Spleen (tissue), 11 donors: ENCODE measurements around the gene DDX52. TPM values are rescaled to one million over a fixed set of nuclear protein-coding genes. Genes with fewer than 3 reads are reported as not detected.

Experiments
- DNase-seq: peaks from one replicate; pipeline ENCODE4 v3.0.0-alpha.2; 2020
- H3K27ac ChIP-seq, 8 donors: fragments of 200-600 bp; sonication (generic) in 7 of 8; 1 replicate in 4 of 8; 2 replicates in 4 of 8; pipeline versions ENCODE4 v1.5.0 to v1.8.0; 2016 to 2021; ENCODE audit warnings: inconsistent platforms in 4 of 8, mild to moderate bottlenecking in 4 of 8, moderate library complexity in 1 of 8
- H3K27me3 ChIP-seq, 7 donors: fragments of 200-600 bp; sonication (generic) in 6 of 7; replicated peaks in 1 of 7; 1 replicate in 4 of 7; 2 replicates in 3 of 7; pipeline versions ENCODE4 v1.5.0 to v1.8.0; 2016 to 2021; ENCODE audit warnings: inconsistent platforms in 3 of 7, mild to moderate bottlenecking in 1 of 7
- H3K36me3 ChIP-seq, 6 donors: fragments of 200-600 bp; sonication (generic) in 5 of 6; 1 replicate in 4 of 6; 2 replicates in 2 of 6; pipeline versions ENCODE4 v1.5.0 to v1.8.0; 2016 to 2021; ENCODE audit warnings: inconsistent platforms in 2 of 6
- H3K4me1 ChIP-seq, 6 donors: fragments of 200-600 bp; sonication (generic) in 5 of 6; 1 replicate in 3 of 6; 2 replicates in 3 of 6; pipeline versions ENCODE4 v1.5.0 to v1.8.0; 2016 to 2021; ENCODE audit warnings: inconsistent platforms in 3 of 6
- H3K4me3 ChIP-seq, 8 donors: fragments of 200-600 bp; sonication (generic) in 7 of 8; 1 replicate in 4 of 8; 2 replicates in 4 of 8; pipeline versions ENCODE4 v1.5.0 to v1.8.0; 2016 to 2021; ENCODE audit warnings: inconsistent platforms in 4 of 8, mild to moderate bottlenecking in 4 of 8, moderate library complexity in 2 of 8
- H3K9me3 ChIP-seq, 8 donors: fragments of 200-600 bp; sonication (generic) in 7 of 8; 1 replicate in 4 of 8; 2 replicates in 4 of 8; pipeline versions ENCODE4 v1.5.0 to v1.8.0; 2016 to 2021; ENCODE audit warnings: inconsistent platforms in 4 of 8
- CTCF ChIP-seq, 11 experiments: fragments of 200-600 bp in 7 of 11; fragments of 450-650 bp in 4 of 11; sonication (generic) in 4 of 11; IDR thresholded peaks in 8 of 11; conservative IDR thresholded peaks in 3 of 11; 1 replicate in 7 of 11; 2 replicates in 4 of 11; pipeline versions ENCODE4 v1.4.0 to v1.8.0; 2016 to 2021; ENCODE audit warnings: antibody characterized with exemption in 11 of 11, inconsistent platforms in 4 of 11, mild to moderate bottlenecking in 1 of 11
- POLR2A ChIP-seq, 3 donors: fragments of 450-650 bp; IDR thresholded peaks; one replicate each; pipeline ENCODE4 v1.5.1; 2017; ENCODE audit warnings: antibody characterized with exemption in 3 of 3, mild to moderate bottlenecking in 1 of 3
- POLR2AphosphoS5 ChIP-seq, 3 donors: sonication (generic); formaldehyde crosslinking; IDR thresholded peaks; one replicate each; pipeline ENCODE4 v1.5.1; 2017; ENCODE audit warnings: antibody characterized with exemption in 3 of 3
- WGBS, 5 donors: extraction: QIAGEN DNeasy Blood & Tissue Kit in 3 of 5; methylation state at CpG; one replicate each; pipeline versions ENCODE4 v1.1.5 to v1.1.7; 2013 to 2018; 5-methylcytosine and 5-hydroxymethylcytosine counted together
- intact Hi-C: fragments of 100-400 bp; cut with DNase I; formaldehyde crosslinking; loops from one replicate; pipeline ENCODE4 v1.15.0; 2023; ENCODE audit warnings: low total_unique reads
- polyA plus RNA-seq, 3 donors: library from polyadenylated mRNA; stranded (reverse); fragments of 200-250 nt; gene quantifications; one replicate each; pipeline ENCODE4 v1.2.1, GENCODE V29; 2013
- total RNA-seq, 7 donors: library from RNA; depleted of rRNA in 3 of 7; stranded (reverse); fragments of >200 nt in 3 of 7; fragmentation: NEBNext Ultra II Directional in 4 of 7; extraction: Animal tissue kit (Norgen Biotek cat#: 25700) in 4 of 7; gene quantifications; one replicate each; pipeline versions ENCODE4 v1.1.0 to v1.2.1, GENCODE V29; 2016 to 2021
- donor health status: healthy with polysubstance abuse.
- donor health status: DM: no; HTN: no; CAD: no; lungs with moderate emphysema.
- donor health status: DM: no; HTN: no; CAD: no.
- donor health status: Bipolar disorder and iron deficiency.
- donor health status: healthy.
- donor health status: DM: no; HTN: no; CAD: no.
- donor health status: DM: yes; HTN: yes; CAD: no.

The DDX52 gene
- total and polyA plus RNA-seq, 10 donors, result 7.8 to 28.1 (median 19.7) TPM

- Histone ChIP-seq H3K27ac (no peak overlapping the region), H3K4me3 (no peak overlapping the region), H3K4me1 (peaks cover 0 to 7% (median 0%) of the 10 kb centered on the region in 6 donors), H3K9me3 (no peaks in the 10 kb centered on the region), H3K36me3 (no peaks in the 10 kb centered on the region), H3K27me3 (peaks cover 0 to 56% (median 0%) of the 10 kb centered on the region in 7 donors)
- TF ChIP-seq POLR2A (IDR thresholded peaks at IDR 0.05) (no peak), POLR2AphosphoS5 (IDR thresholded peaks at IDR 0.05) (no peak), CTCF (IDR thresholded peaks at IDR 0.05 in 8 of 11, conservative IDR thresholded peaks at IDR 0.05 in 3 of 11) (no peak)
- intact Hi-C loops, result no loop called here
- 58 to 83% (median 73%) methylated on average over 2 of the region's 2 CpGs for WGBS, 5 donors
- DNase-seq, result no peak
Measured at GRCh38 chr17:37651849-37652248, 8.6 kb upstream of the DDX52 start.

GRCh38 chr17:37650419-37651003 is 7.3 kb upstream of the DDX52 start:
- no peak for DNase-seq
- TF ChIP-seq POLR2A (IDR thresholded peaks at IDR 0.05) (no peak), POLR2AphosphoS5 (IDR thresholded peaks at IDR 0.05) (no peak), CTCF (IDR thresholded peaks at IDR 0.05 in 8 of 11, conservative IDR thresholded peaks at IDR 0.05 in 3 of 11) (no peak)
- no peaks in the 10 kb centered on the region for H3K36me3 ChIP-seq
- 56 to 64% (median 56%) methylated on average over 6 of the region's 6 CpGs for WGBS, 5 donors
- intact Hi-C loops, result no loop called here
- H3K27ac ChIP-seq, result no peak overlapping the region
- peaks cover 0 to 7% (median 0%) of the 10 kb centered on the region in 6 donors for H3K4me1 ChIP-seq
- H3K27me3 ChIP-seq, result peaks cover 0 to 68% (median 2%) of the 10 kb centered on the region in 7 donors
- no peaks in the 10 kb centered on the region for H3K9me3 ChIP-seq
- H3K4me3 ChIP-seq, result no peak overlapping the region

- Histone ChIP-seq H3K36me3 (no peaks in the 10 kb centered on the region), H3K27ac (peak overlapping the region in 3 of 8 donors; percentile 16 to 24 (median 18)), H3K27me3 (peaks cover 0 to 86% (median 2%) of the 10 kb centered on the region in 7 donors), H3K9me3 (no peaks in the 10 kb centered on the region), H3K4me1 (peaks cover 0 to 15% (median 4%) of the 10 kb centered on the region in 6 donors), H3K4me3 (no peak overlapping the region)
- WGBS, 5 donors, result 24 to 46% (median 42%) methylated on average over 2 of the region's 2 CpGs
- DNase-seq, result no peak
- TF ChIP-seq POLR2A (IDR thresholded peaks at IDR 0.05) (no peak), POLR2AphosphoS5 (IDR thresholded peaks at IDR 0.05) (no peak), CTCF (IDR thresholded peaks at IDR 0.05 in 8 of 11, conservative IDR thresholded peaks at IDR 0.05 in 3 of 11) (no peak)
- intact Hi-C loops, result no loop called here
Measured at GRCh38 chr17:37648555-37648954, 5.3 kb upstream of the DDX52 start.

- Histone ChIP-seq H3K36me3 (no peaks in the 10 kb centered on the region), H3K4me1 (peaks cover 0 to 22% (median 5%) of the 10 kb centered on the region in 6 donors), H3K27ac (no peak overlapping the region), H3K27me3 (peaks cover 0 to 80% (median 2%) of the 10 kb centered on the region in 7 donors), H3K4me3 (no peak overlapping the region), H3K9me3 (no peaks in the 10 kb centered on the region)
- intact Hi-C loops, result no loop called here
- no peak for TF ChIP-seq CTCF (IDR thresholded peaks at IDR 0.05 in 8 of 11, conservative IDR thresholded peaks at IDR 0.05 in 3 of 11)
- no peak for TF ChIP-seq POLR2AphosphoS5 (IDR thresholded peaks at IDR 0.05)
- no peak for TF ChIP-seq POLR2A (IDR thresholded peaks at IDR 0.05)
- WGBS, 5 donors, result 79 to 90% (median 87%) methylated on average over 1 of the region's 1 CpG
- no peak for DNase-seq
Measured at GRCh38 chr17:37647856-37648255, 4.6 kb upstream of the DDX52 start.
